GM23338 (cell line): ENCODE data around the gene PEPD. TPM values are rescaled to one million over a fixed set of nuclear protein-coding genes. Genes with fewer than 3 reads are reported as not detected.

Experiments used
- ATAC-seq: fragments of 200-7000 bp; cut with Tn5 transposase; 3 replicates; pipeline ENCODE4 v1.9.1; 2020
- DNase-seq: peaks from one replicate; pipeline ENCODE4 v3.0.0-alpha.2; 2015; ENCODE audit warnings: low spot score
- H2AFZ ChIP-seq: fragments of 200-600 bp; sonication (generic); 2 replicates; pipeline ENCODE4 v1.8.0; 2016; ENCODE audit warnings: antibody characterized with exemption, mild to moderate bottlenecking, moderate library complexity
- H3F3A ChIP-seq: fragments of 200-600 bp; sonication (generic); replicated peaks from 2 replicates; pipeline ENCODE4 v1.8.0; 2017; ENCODE audit warnings: antibody characterized with exemption, mixed run types, low read depth
- H3K27ac ChIP-seq: fragments of 200-600 bp; sonication (generic); 2 replicates; pipeline ENCODE4 v1.6.1; 2016; ENCODE audit warnings: low read depth
- H3K27me3 ChIP-seq: fragments of 200-600 bp; sonication (generic); 2 replicates; pipeline ENCODE4 v1.8.0; 2016; ENCODE audit warnings: mild to moderate bottlenecking, mixed run types, moderate library complexity; ENCODE audit not compliant: insufficient read depth
- H3K36me3 ChIP-seq: fragments of 200-600 bp; sonication (generic); 2 replicates; pipeline ENCODE4 v1.8.0; 2016; ENCODE audit warnings: mild to moderate bottlenecking; ENCODE audit not compliant: insufficient read depth
- H3K4me1 ChIP-seq: fragments of 200-600 bp; sonication (generic); 2 replicates; pipeline ENCODE4 v1.8.0; 2016; ENCODE audit warnings: mild to moderate bottlenecking, moderate library complexity; ENCODE audit not compliant: insufficient read depth
- H3K4me2 ChIP-seq: fragments of 200-600 bp; sonication (generic); 2 replicates; pipeline ENCODE4 v1.7.1; 2017; ENCODE audit warnings: mixed run types
- H3K4me3 ChIP-seq: fragments of 200-600 bp; sonication (generic); 2 replicates; pipeline ENCODE4 v1.6.1; 2016; ENCODE audit warnings: mixed run types
- H3K79me2 ChIP-seq: fragments of 200-600 bp; sonication (generic); replicated peaks from 2 replicates; pipeline ENCODE4 v1.8.0; 2017; ENCODE audit warnings: mild to moderate bottlenecking; ENCODE audit not compliant: insufficient read depth
- H3K9me2 ChIP-seq: fragments of 200-600 bp; sonication (generic); 2 replicates; pipeline ENCODE4 v1.8.0; 2017; ENCODE audit not compliant: insufficient read depth
- H4K20me1 ChIP-seq: fragments of 200-600 bp; sonication (generic); replicated peaks from 2 replicates; pipeline ENCODE4 v1.8.0; 2017; ENCODE audit warnings: mild to moderate bottlenecking; ENCODE audit not compliant: insufficient read depth
- H3K27ac Mint-ChIP-seq: 2 replicates; pipeline ENCODE4 v1.8.0; 2020; ENCODE audit warnings: inconsistent platforms, mild to moderate bottlenecking, moderate library complexity, mixed read lengths
- H3K27me3 Mint-ChIP-seq: 3 replicates; pipeline ENCODE4 v1.8.0; 2022; ENCODE audit warnings: low read depth, mild to moderate bottlenecking, moderate library complexity, mixed read lengths, inconsistent platforms; ENCODE audit not compliant: insufficient read depth, poor library complexity
- H3K36me3 Mint-ChIP-seq: 3 replicates; pipeline ENCODE4 v1.8.0; 2021; ENCODE audit warnings: low read depth, mild to moderate bottlenecking, inconsistent platforms, moderate library complexity, mixed read lengths
- H3K4me1 Mint-ChIP-seq: 3 replicates; pipeline ENCODE4 v1.8.0; 2020; ENCODE audit warnings: mild to moderate bottlenecking, inconsistent platforms, mixed read lengths
- H3K4me3 Mint-ChIP-seq: 3 replicates; pipeline ENCODE4 v1.8.0; 2021; ENCODE audit warnings: moderate library complexity, mild to moderate bottlenecking, inconsistent platforms, mixed read lengths
- H3K9me3 Mint-ChIP-seq: 3 replicates; pipeline ENCODE4 v1.8.0; 2020; ENCODE audit warnings: moderate library complexity, mild to moderate bottlenecking, inconsistent platforms, mixed read lengths
- CTCF ChIP-seq, 2 experiments: fragments of 200-600 bp in 1 of 2; sonication (generic) in 1 of 2; conservative IDR thresholded peaks; 2 replicates each; pipeline versions ENCODE4 v1.5.1 to v1.6.1; 2016 to 2017; ENCODE audit warnings: antibody characterized with exemption in 2 of 2, low read depth in 2 of 2, mild to moderate bottlenecking in 2 of 2, moderate library complexity in 1 of 2
- ETS1 ChIP-seq: IDR thresholded peaks from 2 replicates; pipeline ENCODE4 v1.6.1; 2016; ENCODE audit warnings: antibody characterized with exemption
- EZH2phosphoT487 ChIP-seq: fragments of 200-600 bp; sonication (generic); IDR thresholded peaks from one replicate; pipeline ENCODE4 v1.8.1; 2018; ENCODE audit warnings: antibody characterized with exemption; ENCODE audit not compliant: unreplicated experiment
- JUNB ChIP-seq: IDR thresholded peaks from one replicate; pipeline ENCODE4 v1.6.1; 2016; ENCODE audit warnings: antibody characterized with exemption; ENCODE audit not compliant: unreplicated experiment
- NANOG ChIP-seq: IDR thresholded peaks from 2 replicates; pipeline ENCODE4 v1.6.1; 2016; ENCODE audit warnings: antibody characterized with exemption, borderline replicate concordance
- POLR2AphosphoS5 ChIP-seq: IDR thresholded peaks from 2 replicates; pipeline ENCODE4 v1.6.1; 2016; ENCODE audit warnings: antibody characterized with exemption, low read depth
- STAT1 ChIP-seq: IDR thresholded peaks from one replicate; pipeline ENCODE4 v1.6.1; 2016; ENCODE audit warnings: antibody characterized with exemption; ENCODE audit not compliant: unreplicated experiment
- ZNF114 ChIP-seq: fragments of 250-450 bp; sonication (Bioruptor Pico); IDR thresholded peaks from 2 replicates; pipeline ENCODE4 v1.5.0; 2020; ENCODE audit warnings: mild to moderate bottlenecking, moderate library complexity
- ZNF331 ChIP-seq: fragments of 250-450 bp; sonication (Bioruptor Pico); IDR thresholded peaks from 2 replicates; pipeline ENCODE4 v1.5.0; 2020; ENCODE audit warnings: low read depth, mild to moderate bottlenecking, moderate library complexity
- polyA plus RNA-seq: library from polyadenylated mRNA; unstranded; fragments of >200 nt; fragmentation: Nextera tagmentation; extraction: Ambion mirVana; gene quantifications from 2 replicates; pipeline ENCODE4 v1.2.1, GENCODE V29; 2016
- total RNA-seq: library from RNA; depleted of rRNA; stranded (reverse); fragments of >200 nt; shearing (Covaris generic); gene quantifications from 2 replicates; pipeline ENCODE4 v1.2.3, GENCODE V29; 2014
- TF ChIP-seq, protein P1 (sequence below): IDR thresholded peaks from one replicate; pipeline ENCODE4 v1.6.1; 2018; ENCODE audit warnings: antibody characterized with exemption; ENCODE audit not compliant: unreplicated experiment

Gene PEPD
- total and polyA plus RNA-seq, 2 experiments from 2014 or later: 81.7 to 89.2 TPM

DNA sequence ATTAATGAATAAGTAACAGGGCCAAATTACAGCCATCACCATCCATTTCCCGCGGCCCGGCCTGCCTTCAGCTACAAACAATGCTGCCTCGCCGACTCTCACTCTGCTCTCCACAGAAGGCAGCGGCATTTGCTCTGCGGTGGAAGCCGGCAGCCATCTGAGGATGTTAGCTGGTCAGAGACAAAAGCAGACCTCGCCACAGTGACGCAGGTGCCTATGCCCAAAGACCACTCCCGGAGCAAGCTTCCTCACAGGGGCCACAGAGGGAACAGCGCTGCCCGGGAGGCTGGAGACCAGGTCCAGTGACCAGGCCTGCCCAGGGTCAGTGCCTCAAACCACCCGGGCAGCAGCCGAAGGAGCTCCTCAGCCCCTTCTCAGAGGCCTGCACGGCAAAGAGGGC, 16.4 kb downstream of the PEPD start (continued):
- TF ChIP-seq, protein P1, sequence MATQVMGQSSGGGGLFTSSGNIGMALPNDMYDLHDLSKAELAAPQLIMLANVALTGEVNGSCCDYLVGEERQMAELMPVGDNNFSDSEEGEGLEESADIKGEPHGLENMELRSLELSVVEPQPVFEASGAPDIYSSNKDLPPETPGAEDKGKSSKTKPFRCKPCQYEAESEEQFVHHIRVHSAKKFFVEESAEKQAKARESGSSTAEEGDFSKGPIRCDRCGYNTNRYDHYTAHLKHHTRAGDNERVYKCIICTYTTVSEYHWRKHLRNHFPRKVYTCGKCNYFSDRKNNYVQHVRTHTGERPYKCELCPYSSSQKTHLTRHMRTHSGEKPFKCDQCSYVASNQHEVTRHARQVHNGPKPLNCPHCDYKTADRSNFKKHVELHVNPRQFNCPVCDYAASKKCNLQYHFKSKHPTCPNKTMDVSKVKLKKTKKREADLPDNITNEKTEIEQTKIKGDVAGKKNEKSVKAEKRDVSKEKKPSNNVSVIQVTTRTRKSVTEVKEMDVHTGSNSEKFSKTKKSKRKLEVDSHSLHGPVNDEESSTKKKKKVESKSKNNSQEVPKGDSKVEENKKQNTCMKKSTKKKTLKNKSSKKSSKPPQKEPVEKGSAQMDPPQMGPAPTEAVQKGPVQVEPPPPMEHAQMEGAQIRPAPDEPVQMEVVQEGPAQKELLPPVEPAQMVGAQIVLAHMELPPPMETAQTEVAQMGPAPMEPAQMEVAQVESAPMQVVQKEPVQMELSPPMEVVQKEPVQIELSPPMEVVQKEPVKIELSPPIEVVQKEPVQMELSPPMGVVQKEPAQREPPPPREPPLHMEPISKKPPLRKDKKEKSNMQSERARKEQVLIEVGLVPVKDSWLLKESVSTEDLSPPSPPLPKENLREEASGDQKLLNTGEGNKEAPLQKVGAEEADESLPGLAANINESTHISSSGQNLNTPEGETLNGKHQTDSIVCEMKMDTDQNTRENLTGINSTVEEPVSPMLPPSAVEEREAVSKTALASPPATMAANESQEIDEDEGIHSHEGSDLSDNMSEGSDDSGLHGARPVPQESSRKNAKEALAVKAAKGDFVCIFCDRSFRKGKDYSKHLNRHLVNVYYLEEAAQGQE: no peak
- TF ChIP-seq EZH2phosphoT487 (no peak), JUNB (no peak), ETS1 (no peak), CTCF (conservative IDR thresholded peaks at IDR 0.05; ENCODE audit: low read depth in 2 of 2) (no peak), ZNF114 (no peak), STAT1 (no peak)

DNA sequence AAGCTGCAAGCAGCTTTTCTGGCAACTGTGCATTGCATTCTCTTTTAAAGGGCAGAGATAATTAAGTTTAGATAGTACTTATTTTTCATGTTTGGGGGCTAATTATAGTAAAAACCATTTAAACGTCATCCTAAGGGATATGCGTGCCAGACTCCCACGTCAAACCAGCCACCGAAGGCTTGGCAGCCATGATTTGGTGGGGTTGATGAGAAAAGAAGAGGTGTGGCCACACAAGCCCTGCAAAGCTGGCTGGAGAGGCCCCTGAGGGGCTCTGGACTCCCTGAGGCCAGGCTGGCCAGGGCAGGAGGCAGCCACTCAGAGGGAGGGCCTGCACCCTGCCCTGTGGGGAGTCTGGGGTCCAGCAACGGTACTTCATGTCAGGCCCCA, 17.5 kb downstream of the PEPD start:
- Mint-ChIP-seq H3K36me3 (peaks cover 5% of the 10 kb centered on the region; the same call in 1 of the 3 replicates), H3K27me3 (peaks cover 3% of the 10 kb centered on the region), H3K4me1 (peaks cover 9% of the 10 kb centered on the region; the same call in 2 of the 3 replicates), H3K4me3 (no peak overlapping the region), H3K27ac (no peak overlapping the region), H3K9me3 (no peaks in the 10 kb centered on the region)
- no peak overlapping the region for H3K4me3 ChIP-seq
- no peak overlapping the region for H3K27ac ChIP-seq
- TF ChIP-seq CTCF (conservative IDR thresholded peaks at IDR 0.05; ENCODE audit: low read depth in 2 of 2): no peak
- no peak for TF ChIP-seq STAT1
- TF ChIP-seq POLR2AphosphoS5: no peak
- no peak for TF ChIP-seq ZNF331 (CRISPR knock-in tag)
- TF ChIP-seq JUNB: no peak
- TF ChIP-seq ETS1: no peak
- TF ChIP-seq EZH2phosphoT487: no peak
- TF ChIP-seq NANOG: no peak
- DNase-seq: no peak
- ATAC-seq: no peak
- H2AFZ ChIP-seq: no peak overlapping the region
- no peak overlapping the region for H3K4me2 ChIP-seq
- H3K27me3 ChIP-seq: no peaks in the 10 kb centered on the region
- H3K79me2 ChIP-seq: no peaks in the 10 kb centered on the region
- no peaks in the 10 kb centered on the region for H3K36me3 ChIP-seq
- no peaks in the 10 kb centered on the region for H3K9me2 ChIP-seq
- peaks cover 3% of the 10 kb centered on the region; the same call in 1 of the 2 replicates for H3K4me1 ChIP-seq
- no peaks in the 10 kb centered on the region for H3F3A ChIP-seq
- H4K20me1 ChIP-seq: no peaks in the 10 kb centered on the region
